Stomach (tissue), 4 donors: ENCODE data around the gene NRG2.

Experiments used
- CTCF ChIP-seq, 7 experiments: fragments of 450-650 bp in 4 of 7; fragments of 200-600 bp in 3 of 7; sonication (generic) in 3 of 7; IDR thresholded peaks; one replicate each; pipeline ENCODE4 v1.5.1; 2016 to 2019; ENCODE audit warnings: antibody characterized with exemption in 7 of 7, control low read depth in 2 of 7, mild to moderate bottlenecking in 1 of 7
- POLR2A ChIP-seq, 4 donors: fragments of 450-650 bp; IDR thresholded peaks; one replicate each; pipeline ENCODE4 v1.6.1; 2016; ENCODE audit warnings: antibody characterized with exemption in 4 of 4, control low read depth in 2 of 4, mild to moderate bottlenecking in 1 of 4, moderate library complexity in 1 of 4

DNA sequence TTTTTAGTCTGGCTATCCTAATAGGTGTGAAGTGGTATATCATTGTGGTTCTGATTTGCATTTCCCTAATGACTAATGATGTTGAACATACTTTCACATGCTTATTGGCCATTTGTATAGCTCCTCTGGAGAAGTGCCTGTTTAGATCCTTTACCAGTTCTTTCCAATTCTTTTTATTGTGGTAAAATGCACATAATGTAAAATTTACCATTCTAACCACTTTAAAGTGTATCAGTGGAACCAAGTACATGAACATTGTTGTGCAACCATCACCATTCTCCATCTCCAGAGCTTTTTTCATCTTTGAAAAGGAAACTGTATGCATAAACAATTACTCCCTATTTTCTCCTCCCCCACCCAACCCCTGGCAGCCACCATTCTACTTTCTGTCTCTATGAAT, 95.4 kb downstream of the NRG2 start:
- no peak for TF ChIP-seq CTCF (IDR thresholded peaks at IDR 0.05)
- no peak for TF ChIP-seq POLR2A (IDR thresholded peaks at IDR 0.05)
